Fibroblast of peridontal ligament (primary cell): ENCODE measurements around the gene PPP1R16B.
"Not testable (repeated sequence)": the region's sequence is repeated elsewhere in the genome, so short reads cannot be mapped to it uniquely, and the experiment has no call there.

ENCODE experiments used
- DNase-seq: peaks from one replicate; pipeline ENCODE4 v3.0.0-alpha.2; 2010; ENCODE audit errors: extremely low read depth

PPP1R16B gene

DNA sequence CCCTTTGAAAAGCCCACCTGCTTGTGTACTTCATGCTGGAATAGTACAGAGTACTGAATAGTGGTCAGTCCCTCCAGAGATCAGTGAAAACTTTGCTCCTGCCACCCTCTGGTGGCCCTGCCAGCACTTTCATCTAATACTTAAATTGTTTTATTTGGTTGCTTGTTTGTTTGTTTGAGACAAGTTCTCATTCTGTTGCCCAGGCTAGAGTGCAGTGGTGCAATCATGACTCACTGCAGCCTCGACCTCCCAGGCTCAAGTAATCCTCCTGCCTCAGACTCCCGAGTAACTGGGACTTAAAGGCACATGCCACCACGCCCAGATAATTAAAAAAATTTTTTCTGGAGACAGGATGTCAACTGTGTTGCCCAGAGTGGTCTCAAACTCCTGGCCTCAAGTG, 129.8 kb downstream of the PPP1R16B start:
- peak; percentile 10 for DNase-seq

- no peak for DNase-seq
Observed at GRCh38 chr20:38935967-38936407, 130.5 kb downstream of the PPP1R16B start.

DNA sequence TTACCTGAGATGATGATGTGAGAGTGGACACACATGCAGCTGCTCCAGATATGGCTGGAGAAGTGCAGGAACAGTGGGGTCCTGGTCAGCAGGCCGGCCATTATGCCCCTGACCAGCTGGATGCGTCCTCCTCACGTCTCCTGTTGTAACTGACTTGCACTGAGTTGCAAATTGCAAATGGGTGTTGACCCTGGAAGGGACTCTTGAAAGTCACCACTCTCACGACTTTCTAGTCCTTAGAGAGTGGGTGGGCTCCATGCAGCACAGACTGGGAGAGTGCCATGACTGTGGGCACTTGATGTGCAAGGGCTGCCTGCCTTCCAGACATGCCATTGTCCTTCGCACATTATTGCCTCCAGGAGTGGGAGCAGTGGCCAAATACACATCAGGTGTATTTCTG, 131.5 kb downstream of the PPP1R16B start:
- DNase-seq = no peak

- DNase-seq = no peak
Observed at GRCh38 chr20:38937978-38938473, 132.5 kb downstream of the PPP1R16B start.

- no peak for DNase-seq
Observed at GRCh38 chr20:38939686-38940085, 134.2 kb downstream of the PPP1R16B start.

GRCh38 chr20:38940644-38941043, 135.1 kb downstream of the PPP1R16B start:
- DNase-seq = no peak

GRCh38 chr20:38941726-38942389, 136.4 kb downstream of the PPP1R16B start:
- DNase-seq = no peak

GRCh38 chr20:38945012-38945411, 139.5 kb downstream of the PPP1R16B start:
- DNase-seq = no peak

DNA sequence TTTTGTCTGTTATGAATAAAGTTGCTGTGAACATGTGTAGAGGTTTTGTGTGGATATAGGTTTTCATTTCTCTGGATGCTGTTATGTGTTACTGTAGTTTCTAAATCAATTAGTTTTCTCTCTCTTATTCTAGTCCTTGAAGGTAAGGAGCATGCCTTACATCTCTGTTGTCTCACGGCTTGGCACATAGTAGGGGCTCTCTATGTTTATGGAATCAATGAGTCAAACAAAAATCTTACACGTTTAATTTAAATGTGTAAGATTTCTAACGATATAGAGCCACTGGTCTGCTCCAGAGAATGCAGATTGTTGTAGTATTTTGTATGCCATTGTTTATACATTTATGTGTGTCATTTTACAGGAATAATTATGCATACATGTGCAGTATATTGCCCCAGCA, 141.3 kb downstream of the PPP1R16B start:
- no peak for DNase-seq

DNA sequence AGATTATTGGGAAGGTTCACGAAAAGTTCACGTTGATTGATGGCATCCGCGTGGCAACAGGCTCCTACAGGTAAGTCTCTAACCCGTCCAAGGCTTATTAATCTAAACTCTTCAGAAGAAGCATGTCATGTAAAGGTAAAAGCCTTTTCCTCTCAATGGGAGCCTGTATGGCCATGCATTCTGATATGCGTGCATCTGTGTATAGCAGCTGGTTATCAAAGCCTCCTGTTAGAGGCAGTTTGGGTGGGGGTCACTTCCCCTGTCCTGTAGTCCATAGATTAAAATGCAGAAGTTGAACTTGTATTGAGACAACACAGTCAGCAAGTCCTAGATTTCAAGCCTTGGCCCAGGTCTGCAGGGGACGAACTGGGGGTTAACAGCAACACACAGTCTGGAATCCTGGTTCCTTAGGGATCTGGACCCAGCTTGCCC, 142.4 kb downstream of the PPP1R16B start:
- DNase-seq = no peak

- DNase-seq = no peak
Observed at GRCh38 chr20:38950254-38950653, 144.8 kb downstream of the PPP1R16B start.

- DNase-seq = no peak
Observed at GRCh38 chr20:38951611-38952010, 146.1 kb downstream of the PPP1R16B start.

GRCh38 chr20:38952153-38952552, 146.7 kb downstream of the PPP1R16B start:
- no peak for DNase-seq

DNA sequence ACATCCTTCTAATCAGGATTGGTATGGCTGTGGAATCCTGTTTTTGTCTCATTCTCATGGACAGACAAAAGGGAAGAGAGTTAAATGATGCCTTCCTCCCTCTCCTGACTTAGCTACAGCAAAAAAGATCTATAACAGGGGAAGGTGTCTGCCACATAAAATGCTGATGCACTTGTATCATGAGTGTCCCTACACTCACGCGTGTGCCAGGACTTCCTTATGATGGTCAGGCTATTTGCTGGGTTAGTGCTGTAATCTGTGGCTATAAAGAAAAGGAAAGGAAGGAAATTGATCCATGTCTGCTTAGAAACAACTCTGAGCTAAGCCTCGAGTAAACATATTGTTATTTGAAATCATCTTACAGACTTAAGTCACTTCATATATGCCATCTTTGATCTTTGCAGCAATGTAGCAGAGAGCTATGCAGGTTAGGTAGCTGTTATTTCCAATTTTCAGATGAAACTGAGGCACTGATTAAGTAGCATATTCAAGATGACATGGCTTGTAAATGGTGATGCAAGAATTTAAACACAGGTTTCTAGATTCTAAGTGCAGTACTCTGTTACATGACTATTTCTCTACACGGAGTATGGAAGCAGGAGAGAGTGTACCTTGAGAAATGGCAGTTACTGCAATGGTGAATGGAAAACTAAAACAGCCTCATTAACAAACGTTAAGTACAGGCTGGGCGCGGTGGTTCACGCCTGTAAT, 148.3 kb downstream of the PPP1R16B start:
- no peak for DNase-seq

- DNase-seq = no peak
Observed at GRCh38 chr20:38957235-38957876, 151.9 kb downstream of the PPP1R16B start.

GRCh38 chr20:38957915-38958485, 152.5 kb downstream of the PPP1R16B start:
- no peak for DNase-seq

- not testable (repeated sequence) for DNase-seq
Observed at GRCh38 chr20:38960187-38960687, 154.7 kb downstream of the PPP1R16B start.

DNA sequence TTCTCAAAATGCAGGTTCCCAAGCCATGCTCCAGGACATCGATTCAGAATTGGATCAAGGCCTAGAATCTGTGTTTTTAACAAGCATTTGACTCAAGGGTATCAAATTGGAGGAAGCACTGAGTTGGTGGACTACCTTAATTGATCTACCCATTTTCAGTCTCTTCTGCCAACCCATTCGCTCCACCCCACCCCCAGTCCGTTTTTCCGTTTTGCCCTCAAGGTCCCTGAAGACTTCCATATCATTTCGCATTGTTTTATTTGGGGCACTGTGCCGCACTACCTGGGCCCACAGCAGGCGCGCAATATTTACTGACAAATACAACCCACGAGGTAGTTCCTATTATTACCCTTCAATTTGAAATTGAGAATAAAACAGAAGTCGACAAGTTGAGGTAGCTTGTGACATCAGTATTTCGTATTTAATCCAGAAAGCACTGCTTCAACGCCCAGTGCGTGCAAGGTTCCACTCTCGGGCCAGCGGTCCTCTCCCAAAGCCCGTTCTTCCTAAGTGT, 156.1 kb downstream of the PPP1R16B start:
- no peak for DNase-seq

- DNase-seq = peak; percentile 92
Observed at GRCh38 chr20:38962044-38962927, 156.8 kb downstream of the PPP1R16B start, which contains the start of gene DHX35. DHX35 (plus strand) TSS chr20:38962344; CDS start chr20:38962368, 24 bp downstream.

DNA sequence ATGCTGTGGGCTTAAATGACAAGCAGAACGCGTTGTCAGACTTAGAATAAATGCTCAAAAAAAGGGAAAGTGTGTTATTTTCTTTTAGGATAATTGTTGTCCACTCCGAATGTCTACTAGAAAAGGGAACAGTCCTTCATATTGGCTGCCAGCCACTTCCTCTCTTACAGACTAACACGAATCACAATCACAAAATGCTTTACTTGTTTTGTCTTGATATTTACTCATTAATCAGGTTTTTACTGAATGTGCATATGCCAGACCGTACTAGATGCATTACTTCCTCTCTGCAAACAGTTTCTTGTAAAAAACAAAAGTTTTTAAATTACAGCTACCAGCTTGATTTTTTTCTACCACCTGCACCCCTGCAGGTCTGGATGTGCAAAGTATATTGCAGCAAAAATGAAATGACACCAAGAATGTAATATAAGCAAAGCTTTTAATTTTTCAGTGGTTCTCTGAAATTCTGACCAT, 157.5 kb downstream of the PPP1R16B start:
- DNase-seq = no peak

DNA sequence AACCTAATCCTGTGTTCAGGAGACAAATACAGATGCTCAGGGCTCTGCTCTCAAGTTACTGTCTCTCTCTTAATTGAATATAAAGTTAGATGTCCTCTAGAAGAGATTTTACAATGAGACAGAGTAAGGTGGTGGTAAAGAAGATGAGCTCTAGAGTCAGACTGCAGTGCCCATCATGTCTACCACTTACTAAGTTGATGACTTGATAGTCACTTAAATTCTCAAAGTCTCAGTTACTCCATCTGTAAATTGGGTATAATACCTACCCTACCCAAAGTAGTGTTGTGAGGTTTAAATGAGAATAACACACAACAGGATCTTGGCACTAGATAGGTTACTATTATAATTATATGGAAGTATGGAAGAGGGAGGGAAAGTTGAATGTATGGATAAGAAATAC, 158.2 kb downstream of the PPP1R16B start:
- DNase-seq = no peak
